Measurements from ENCODE around the gene ACAD8.

Gene ACAD8

DNA sequence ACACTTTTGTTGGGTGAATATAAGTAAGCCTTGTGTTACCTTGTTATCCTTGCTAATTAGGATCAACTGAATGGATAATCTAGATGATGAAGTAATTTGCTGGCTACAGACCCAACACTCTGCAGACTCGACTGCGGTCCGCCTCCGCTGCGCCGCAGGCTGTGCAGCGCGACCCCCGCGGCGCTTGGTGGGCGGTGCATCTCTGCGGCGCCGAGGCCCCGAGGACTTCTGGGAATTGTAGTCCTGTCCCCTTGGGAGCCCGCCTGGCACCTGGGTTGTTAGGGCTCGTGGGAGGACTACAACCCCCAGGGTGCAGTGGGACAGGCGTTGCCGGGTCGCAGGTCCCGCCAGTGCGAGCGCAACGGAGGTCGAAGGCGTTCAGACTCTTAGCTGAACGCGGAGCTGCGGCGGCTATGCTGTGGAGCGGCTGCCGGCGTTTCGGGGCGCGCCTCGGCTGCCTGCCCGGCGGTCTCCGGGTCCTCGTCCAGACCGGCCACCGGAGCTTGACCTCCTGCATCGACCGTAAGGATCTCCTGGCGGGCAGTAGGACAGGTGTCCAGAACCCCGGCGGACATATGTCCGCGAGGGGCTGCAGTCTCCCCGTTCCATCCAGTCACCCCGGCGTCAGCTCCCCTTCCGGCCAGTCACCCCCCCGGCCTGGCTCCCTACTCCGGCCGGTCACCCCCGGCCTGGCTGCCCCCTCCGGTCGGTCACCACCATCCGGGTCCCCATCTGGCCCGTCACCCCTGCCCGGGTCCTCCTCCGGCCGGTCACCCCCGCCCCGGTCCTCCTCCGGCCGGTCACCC is at the start of gene ACAD8, which contains the start of gene THYN1:
ACAD8 (plus strand) TSS at position 381 of the 806 bp plus-strand sequence; CDS start at position 414, 33 bp downstream.
THYN1 (minus strand) TSS at position 165 of the 806 bp plus-strand sequence. CDS start 470 bp downstream, outside the sequence.
- peak; percentile 94 for DNase-seq (ENCODE audit: low spot score)

GRCh38 chr11:134205729-134206128 is 47.6 kb upstream of the ACAD8 start:
- no peak for DNase-seq (ENCODE audit: low spot score)

DNA sequence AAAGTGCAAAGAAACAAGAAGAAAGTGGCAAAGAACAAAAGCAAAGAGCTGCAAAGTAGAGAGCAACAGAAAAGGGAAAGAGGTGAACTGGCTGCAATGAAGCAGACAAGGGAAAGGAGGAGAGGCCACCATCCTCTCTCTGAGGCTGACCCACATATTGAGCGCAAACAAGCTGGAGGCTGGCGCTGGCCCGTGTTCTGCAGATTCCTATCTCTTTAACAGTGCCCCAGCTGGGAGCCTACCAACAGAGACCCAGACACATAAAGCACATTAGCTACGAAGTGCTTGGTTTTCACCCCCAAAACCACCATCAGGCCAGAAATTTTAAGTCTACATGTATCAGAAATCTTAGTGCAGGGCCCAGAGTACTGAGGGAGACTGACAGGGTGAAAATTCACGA is 47.2 kb upstream of the ACAD8 start:
- no peak for DNase-seq (ENCODE audit: low spot score)

DNA sequence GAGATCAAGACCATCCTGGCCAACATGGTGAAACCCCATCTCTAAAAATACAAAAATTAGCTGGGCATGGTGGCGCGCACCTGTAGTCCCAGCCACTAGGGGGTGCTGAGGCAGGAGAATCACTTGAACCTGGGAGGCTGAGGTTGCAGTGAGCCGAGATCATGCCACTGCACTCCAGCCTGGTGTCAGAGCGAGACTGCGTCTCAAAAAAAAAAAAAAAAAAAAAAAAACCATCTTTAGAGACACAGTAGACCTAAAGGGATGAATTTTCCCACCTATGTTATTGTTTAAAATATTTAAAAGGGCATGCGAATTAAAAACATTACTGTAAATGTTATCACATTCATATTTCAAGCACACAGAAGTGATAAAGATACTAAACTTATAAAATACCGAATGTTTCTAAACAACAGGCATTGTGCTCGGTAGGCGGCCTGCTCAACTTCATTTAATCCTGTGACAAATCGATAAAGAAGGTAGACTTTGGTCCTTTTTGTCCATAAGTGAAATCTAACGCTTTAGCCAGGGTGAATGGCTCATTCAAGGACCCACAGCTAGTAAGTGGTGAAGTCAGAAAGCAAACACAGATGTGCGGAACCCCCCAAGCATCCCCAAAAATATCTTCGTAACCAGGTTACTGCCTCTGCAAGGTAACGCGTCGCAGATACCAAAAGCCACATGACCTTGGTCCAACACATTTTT is 45.7 kb upstream of the ACAD8 start:
- no peak for DNase-seq (ENCODE audit: low spot score)

- no peak for DNase-seq (ENCODE audit: low spot score)
These were observed 37.5 kb upstream of the ACAD8 start for GRCh38 chr11:134215836-134216235.

- no peak for DNase-seq (ENCODE audit: low spot score)
These were observed 36.6 kb upstream of the ACAD8 start for GRCh38 chr11:134216816-134217215.

GRCh38 chr11:134223121-134223520 is 30.2 kb upstream of the ACAD8 start:
- DNase-seq (ENCODE audit: low spot score), result no peak

DNA sequence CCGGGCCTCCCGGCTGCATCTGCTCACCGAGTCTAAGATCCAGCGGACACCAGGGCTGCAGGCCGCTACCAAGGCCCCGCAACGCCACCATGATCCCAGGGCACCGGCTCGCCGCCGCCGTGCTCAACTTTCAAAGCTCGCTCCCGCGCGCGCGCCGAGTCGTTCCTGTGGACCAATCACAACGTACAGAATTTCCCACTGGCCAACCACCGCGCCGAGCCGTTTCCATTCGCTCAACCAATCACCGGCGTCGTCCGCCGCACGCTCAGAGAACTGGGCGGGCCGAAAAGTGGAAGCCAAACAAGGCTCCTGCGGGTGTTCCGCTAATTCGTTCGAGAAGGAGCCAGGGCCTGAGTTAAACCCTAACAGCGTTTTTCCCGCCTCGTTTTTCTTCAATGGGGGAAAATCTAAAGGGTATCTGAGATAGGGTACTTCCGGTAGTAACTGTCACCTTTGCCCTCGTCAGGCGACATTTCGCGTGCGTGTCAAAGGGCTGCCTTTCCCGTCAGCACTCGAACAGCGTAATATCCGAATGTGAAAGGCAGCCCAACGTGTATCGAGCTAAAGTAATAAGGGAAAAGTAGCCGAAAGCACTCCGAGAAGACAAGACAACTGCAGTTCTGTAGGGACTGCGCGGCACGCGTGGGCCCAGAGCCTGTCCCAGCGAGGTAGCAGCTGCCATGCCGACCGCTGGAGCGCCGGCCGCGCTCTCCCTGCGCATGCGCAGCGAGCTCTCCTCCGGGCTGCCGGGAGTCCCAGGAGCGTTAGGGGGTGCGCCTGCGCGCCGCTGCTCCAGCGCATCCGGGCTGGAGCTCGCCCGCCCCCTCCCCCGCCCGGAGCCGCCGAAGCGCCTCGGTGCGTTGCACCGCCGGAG is 29.3 kb upstream of the ACAD8 start, which contains the start of the genes NCAPD3 and VPS26B:
NCAPD3 (minus strand) TSS at position 132 of the 874 bp plus-strand sequence; CDS start at position 91, 41 bp downstream.
VPS26B (plus strand) TSS at position 836 of the 874 bp plus-strand sequence. CDS start 452 bp downstream, outside the sequence.
- peak; percentile 96 for DNase-seq (ENCODE audit: low spot score)

DNA sequence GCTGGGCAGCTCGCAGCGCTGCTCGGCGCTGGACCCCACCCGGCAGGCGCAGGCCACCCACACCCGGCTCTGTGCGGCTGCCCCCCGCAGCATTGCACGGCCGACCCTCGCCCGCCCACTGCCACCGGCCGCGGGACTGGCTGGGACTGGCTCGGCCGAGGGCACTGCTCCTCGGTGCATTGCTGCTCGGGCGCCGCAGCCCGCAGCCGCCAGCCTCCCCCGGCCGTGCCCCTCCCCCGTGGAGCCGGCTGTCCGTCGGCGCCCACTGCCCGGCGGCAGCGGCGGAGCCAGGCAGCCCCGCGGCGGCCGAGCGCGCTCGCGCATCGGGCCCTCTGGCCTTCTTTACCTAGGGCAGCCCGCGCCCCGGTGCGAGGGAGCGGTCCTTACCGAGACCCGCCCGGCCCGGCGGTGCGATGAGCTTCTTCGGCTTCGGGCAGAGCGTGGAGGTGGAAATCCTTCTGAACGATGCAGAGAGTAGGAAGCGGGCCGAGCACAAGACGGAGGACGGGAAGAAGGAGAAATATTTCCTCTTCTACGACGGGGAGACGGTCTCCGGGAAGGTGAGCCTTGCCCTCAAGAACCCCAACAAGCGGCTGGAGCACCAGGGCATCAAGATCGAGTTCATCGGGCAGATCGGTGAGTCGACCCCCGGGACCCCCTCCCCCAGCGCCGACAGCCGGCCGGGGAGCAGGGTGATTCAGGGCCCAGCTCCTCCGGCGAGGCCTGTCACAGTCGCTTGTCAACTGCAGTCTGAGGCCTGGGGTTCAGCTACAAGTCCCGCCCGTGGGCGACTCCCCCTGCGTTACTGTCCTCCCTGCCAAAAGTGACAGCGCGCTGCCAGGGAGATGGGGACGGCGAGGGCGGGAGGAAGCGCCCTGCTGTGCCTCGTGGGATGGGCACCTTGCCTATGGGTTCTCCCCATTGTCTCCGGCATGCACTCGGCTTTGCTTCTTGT is 28.4 kb upstream of the ACAD8 start:
- peak; percentile 43 for DNase-seq (ENCODE audit: low spot score)

- no peak for DNase-seq (ENCODE audit: low spot score)
These were observed 26.5 kb upstream of the ACAD8 start for GRCh38 chr11:134226806-134227325.

DNA sequence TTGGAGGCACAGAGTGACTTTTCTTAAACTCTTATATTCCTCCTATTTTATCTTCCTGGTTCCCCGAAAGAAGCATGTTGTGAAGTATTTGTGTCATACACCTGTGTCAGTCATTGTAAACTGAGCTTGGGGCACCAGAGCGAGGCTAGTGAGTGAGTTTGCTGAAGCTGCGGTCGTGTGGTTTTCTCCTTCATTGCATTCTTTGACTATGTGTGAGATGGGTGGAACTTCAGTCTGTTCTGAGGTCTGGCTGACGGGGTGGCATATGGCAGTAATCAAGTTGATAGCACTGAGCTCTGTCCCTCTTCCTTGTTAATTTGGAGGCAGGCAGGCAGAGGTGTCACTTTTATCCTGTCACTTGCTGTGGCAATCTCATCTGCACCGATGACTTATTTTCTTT is 24.7 kb upstream of the ACAD8 start:
- DNase-seq (ENCODE audit: low spot score), result no peak

GRCh38 chr11:134229126-134229790 is 24.1 kb upstream of the ACAD8 start:
- DNase-seq (ENCODE audit: low spot score), result no peak

DNA sequence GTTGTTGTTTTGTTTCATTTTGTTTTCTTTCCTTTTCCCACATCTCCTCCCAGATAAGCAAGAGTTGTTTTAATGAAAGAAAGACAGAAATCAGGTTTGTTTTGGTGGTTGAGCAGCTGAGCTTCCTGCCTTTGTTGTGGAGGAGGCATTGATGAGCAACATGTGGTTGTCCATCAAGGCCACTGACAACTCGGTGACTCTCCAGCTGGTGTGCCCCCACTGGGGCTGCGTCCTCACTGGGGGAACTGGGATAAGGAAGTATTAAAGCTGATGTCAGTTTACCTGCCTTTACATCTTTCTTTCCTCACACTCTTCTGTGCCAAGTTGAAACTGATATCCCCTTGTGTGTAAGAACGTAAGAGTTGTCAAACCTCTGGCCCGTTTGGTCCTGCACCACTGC is 23.0 kb upstream of the ACAD8 start:
- DNase-seq (ENCODE audit: low spot score), result no peak

- no peak for DNase-seq (ENCODE audit: low spot score)
These were observed 21.3 kb upstream of the ACAD8 start for GRCh38 chr11:134231958-134232659.

DNA sequence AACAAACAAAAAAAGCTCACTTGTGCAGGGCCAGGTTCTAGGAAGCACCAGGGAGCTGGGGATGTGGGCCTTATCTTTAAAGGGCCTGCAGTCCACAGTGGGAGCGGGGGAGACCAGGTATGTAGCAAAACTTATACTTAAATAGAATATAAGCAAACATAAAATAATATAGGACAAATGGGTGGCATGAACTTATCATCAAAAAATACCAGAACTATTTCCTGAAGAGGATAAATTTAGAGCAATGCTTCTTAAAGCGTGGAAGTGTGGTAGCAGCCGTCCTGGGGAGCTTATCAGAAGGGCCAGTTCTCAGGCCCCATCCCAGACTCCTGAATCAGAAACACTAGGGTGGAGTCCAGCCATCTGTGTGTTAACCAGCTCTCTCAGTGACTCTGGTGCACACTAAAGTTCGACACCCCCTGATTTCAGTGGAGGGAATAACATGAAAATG is 19.6 kb upstream of the ACAD8 start:
- DNase-seq (ENCODE audit: low spot score), result no peak

- DNase-seq (ENCODE audit: low spot score), result no peak
These were observed 18.0 kb upstream of the ACAD8 start for GRCh38 chr11:134235399-134235798.

- DNase-seq (ENCODE audit: low spot score), result no peak
These were observed 16.4 kb upstream of the ACAD8 start for GRCh38 chr11:134236834-134237556.

GRCh38 chr11:134237557-134237922 is 15.8 kb upstream of the ACAD8 start:
- DNase-seq (ENCODE audit: low spot score), result no peak

- no peak for DNase-seq (ENCODE audit: low spot score)
These were observed 14.4 kb upstream of the ACAD8 start for GRCh38 chr11:134238956-134239355.

All from LoVo (cell line).